Coronary artery (tissue), 2 donors: ENCODE measurements around the gene SPON1.
"Not testable (repeated sequence)": the region's sequence is repeated elsewhere in the genome, so short reads cannot be mapped to it uniquely, and the experiment has no call there.

Experiments
- DNase-seq: peaks from one replicate; pipeline ENCODE4 v3.0.0-alpha.2; 2017; ENCODE audit warnings: low spot score
- H3K27ac ChIP-seq, 2 donors: fragments of 200-600 bp; sonication (generic); one replicate each; pipeline ENCODE4 v1.5.1; 2016 to 2019
- H3K4me3 ChIP-seq: fragments of 200-600 bp; sonication (generic); 2 replicates; pipeline ENCODE4 v1.5.1; 2016; ENCODE audit warnings: mild to moderate bottlenecking, moderate library complexity
- TF ChIP-seq, protein P1 (sequence below): fragments of 200-600 bp; sonication (generic); IDR thresholded peaks from one replicate; pipeline ENCODE4 v1.5.1; 2019; ENCODE audit warnings: antibody characterized with exemption

Gene SPON1

DNA sequence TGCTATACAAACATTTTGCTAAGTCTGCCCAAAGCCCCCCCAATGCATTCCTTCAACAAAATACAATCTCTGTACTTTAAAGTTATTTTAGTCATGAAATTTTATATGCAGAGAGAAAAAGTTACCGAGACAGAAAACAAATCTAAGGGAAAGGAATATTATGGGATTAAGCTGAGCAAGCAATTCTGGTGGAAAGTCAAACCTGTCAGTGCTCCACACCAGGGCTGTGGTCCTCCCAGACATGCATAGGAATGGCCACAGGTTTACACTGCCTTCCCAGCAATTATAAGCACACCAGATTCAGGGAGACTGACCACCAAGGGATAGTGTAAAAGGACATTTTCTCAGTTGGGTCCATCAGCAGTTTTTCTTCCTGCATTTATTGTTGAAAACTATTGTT, 304.1 kb downstream of the SPON1 start:
- H3K4me3 ChIP-seq = no peak overlapping the region
- no peak overlapping the region for H3K27ac ChIP-seq
- TF ChIP-seq, protein P1, sequence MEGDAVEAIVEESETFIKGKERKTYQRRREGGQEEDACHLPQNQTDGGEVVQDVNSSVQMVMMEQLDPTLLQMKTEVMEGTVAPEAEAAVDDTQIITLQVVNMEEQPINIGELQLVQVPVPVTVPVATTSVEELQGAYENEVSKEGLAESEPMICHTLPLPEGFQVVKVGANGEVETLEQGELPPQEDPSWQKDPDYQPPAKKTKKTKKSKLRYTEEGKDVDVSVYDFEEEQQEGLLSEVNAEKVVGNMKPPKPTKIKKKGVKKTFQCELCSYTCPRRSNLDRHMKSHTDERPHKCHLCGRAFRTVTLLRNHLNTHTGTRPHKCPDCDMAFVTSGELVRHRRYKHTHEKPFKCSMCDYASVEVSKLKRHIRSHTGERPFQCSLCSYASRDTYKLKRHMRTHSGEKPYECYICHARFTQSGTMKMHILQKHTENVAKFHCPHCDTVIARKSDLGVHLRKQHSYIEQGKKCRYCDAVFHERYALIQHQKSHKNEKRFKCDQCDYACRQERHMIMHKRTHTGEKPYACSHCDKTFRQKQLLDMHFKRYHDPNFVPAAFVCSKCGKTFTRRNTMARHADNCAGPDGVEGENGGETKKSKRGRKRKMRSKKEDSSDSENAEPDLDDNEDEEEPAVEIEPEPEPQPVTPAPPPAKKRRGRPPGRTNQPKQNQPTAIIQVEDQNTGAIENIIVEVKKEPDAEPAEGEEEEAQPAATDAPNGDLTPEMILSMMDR = no peak
- no peak for DNase-seq

DNA sequence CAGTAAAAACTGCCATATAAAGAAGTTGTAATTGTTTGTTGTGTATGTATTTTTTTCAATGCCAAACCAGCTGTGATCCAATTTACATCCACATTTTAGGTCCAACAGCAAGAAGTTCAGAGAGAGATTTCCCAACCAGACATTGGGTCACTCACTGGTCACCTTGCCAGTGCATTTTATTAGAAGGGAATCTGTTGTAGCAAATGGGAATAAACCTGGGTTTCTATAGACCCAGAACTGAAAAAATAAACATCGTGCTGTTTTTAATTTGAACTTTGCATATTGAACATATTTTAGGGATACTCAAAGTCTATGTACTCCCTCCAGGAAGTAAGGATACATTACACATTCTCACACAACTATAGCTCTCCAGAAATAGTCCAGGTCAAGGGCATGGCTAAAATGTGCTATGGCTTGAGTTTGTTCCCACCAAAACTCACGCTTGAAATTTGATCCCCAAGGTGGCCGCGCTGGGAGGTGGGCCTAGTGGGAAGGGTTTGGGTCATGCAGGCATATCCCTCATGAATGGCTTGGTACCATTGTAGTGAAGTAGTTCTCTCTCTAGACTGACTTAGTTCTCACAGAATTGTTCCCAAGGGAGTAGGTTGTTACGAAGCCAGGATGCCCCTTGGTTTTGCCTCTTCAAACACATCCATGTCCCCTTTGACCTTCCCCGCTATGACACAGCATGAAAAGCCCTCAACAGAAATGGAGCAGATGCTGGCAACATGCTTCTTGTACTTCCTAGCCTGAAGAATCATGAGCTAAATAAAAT, 305.5 kb downstream of the SPON1 start:
- TF ChIP-seq, protein P1 = no peak
- Histone ChIP-seq H3K27ac (no peak overlapping the region), H3K4me3 (no peak overlapping the region)
- DNase-seq = no peak

DNA sequence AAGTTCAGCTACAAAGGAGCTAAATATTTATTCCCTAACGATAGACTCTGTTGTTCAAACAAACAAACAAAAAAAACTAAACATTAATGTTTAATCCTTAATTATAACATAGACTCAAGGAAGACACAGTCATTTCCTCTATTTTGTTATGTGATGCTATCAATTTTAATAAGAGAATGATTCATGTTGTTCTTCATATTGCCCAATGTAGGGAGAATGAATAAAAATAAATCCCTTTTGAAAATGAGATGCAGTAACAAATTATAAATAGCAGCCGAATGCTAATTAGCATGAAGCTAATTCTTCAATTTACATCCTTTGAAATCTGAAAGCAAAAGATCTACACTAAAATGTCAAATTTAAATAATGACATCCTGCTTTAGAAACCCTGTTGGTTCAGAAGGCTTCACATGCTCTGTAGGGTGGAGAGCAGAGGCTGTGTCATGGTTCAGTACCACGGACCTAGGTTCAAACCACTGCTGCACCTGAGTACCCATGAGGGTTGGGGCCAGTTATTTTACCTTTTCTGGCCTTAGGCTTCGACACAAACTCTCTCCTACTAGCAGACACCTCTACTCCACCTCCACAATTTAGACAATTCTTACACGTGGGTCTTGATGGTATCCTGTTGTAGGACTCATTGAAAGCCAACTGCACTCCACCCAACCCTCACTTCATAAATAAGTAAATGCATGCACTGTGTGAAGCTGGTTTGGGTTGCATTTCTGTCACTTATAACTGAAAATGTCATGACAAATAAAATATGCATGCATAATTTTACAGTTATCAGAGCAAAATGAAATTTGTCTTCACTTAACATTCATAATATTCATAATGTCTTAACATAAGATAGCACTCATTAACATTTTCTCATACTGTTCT, 307.4 kb downstream of the SPON1 start:
- TF ChIP-seq, protein P1 = no peak
- DNase-seq = no peak
- Histone ChIP-seq H3K27ac (no peak overlapping the region), H3K4me3 (no peak overlapping the region)

DNA sequence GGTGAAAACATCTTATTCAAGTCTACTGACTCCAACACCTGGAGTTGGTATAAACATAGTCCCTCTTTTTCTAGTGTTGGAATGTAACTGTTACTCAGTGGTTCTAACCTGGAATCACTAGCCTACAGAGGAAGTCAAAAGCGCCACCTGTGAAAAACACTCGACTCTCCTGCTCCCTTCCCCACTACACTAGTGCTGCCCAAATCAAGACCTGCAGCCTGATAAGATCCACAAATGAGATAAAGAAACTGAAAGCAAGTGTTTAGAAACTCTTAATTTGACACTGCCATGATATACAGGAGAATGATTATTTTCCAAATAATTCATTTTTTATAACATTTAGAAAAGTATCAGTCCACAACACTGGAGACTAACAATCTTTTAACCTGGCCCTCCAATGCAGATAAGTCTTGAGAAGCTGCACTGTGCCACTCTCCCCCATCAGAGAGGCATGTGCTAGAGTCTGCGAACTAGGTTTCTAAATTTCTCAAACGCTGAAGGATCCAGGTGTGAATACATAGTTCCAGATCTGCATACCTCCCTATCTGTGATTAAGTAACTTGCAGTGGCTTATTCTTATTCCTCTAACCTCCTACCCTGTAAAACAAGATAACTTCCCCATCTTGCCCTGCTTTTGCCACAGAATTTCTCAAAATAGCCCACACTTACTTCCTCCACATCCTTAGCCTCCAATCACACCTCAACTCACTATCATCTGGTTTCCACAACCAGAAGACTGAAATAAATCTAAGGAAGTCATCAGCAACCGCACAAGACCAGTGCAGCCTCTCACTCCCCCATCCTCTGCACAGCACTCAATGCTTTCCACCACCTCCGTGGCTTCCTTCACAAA, 308.4 kb downstream of the SPON1 start:
- TF ChIP-seq, protein P1 = no peak
- H3K4me3 ChIP-seq = no peak overlapping the region
- DNase-seq = no peak
- no peak overlapping the region for H3K27ac ChIP-seq

DNA sequence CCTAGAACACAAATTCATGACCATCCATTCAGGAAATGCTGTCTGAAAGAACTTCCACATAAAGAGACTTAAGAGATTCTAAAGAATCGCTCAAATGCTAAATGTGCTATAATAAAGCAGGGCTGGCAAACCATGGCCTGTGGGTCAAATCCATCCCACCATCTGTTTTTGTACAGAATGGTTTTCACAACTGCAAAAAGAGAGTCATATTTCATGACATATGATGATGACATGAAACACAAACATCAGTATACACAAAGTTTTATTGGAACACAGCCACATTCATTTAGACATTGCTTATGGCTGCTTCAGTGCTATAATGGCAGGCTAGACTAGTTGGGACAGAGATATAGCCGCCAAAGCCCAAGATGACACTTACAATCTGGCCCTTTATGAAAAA, 311.4 kb downstream of the SPON1 start:
- Histone ChIP-seq H3K27ac (no peak overlapping the region), H3K4me3 (no peak overlapping the region)
- TF ChIP-seq, protein P1 = no peak
- DNase-seq = no peak

DNA sequence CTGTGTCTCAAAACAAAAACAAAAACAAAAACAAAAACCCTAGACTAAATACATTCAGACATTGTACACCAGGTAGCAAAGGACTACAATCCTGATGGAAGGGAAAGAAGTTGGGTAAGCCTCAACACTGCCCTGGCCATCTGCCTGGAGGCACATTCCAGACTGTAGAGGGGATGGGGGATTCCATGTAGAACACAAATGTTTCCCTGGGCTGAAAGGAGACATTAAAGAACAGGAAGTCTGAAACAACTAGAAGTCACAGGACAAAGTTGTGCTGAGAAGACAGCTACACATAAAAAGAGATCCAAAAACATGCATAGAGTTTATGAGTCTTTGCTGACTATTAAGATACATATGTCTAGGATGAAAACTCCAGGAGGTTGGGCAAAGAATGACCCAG, 312.6 kb downstream of the SPON1 start:
- H3K27ac ChIP-seq = no peak overlapping the region
- no peak overlapping the region for H3K4me3 ChIP-seq
- TF ChIP-seq, protein P1 = no peak
- DNase-seq = no peak

DNA sequence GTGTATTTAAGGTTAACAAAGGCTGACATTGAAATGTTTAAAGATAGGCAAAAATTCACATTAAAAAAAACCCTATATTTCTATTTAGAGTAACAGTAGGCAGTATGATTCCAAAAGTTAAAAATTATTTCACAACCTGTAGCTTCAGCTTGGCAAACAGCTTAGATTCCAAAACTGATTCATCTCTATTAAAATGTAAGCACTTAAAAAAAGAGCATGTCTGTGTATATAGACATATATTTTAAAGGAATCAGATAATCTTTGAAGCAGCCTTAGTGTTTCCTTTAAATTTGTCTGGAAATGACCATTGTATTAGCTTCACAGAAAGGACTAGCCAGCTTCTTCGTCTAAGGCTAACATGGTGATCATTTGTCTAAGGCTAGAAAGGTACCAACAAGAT, 316.3 kb downstream of the SPON1 start:
- H3K4me3 ChIP-seq, DNase-seq: not testable (repeated sequence)

More for the DNA sequence above, 316.3 kb downstream of the SPON1 start:
- not testable (repeated sequence) for H3K27ac ChIP-seq
